Stimulated activated CD4-positive, alpha-beta T cell treated with anti-CD3 and anti-CD28 coated beads, Interleukin-2, amount 100 ng/mL, for 48 hours (primary cell): Measurements from ENCODE around the gene FAM186B.

Experiments used
- DNase-seq, 2 donors: peaks; one replicate each; pipeline ENCODE4 v3.0.0-alpha.2; 2020

FAM186B gene

GRCh38 chr12:49604856-49605255 lies 583 bp downstream of the FAM186B start:
- no peak for DNase-seq

GRCh38 chr12:49603721-49604120 lies 1.7 kb downstream of the FAM186B start:
- DNase-seq: no peak

GRCh38 chr12:49599961-49600360 lies 5.5 kb downstream of the FAM186B start:
- DNase-seq: no peak

- DNase-seq: no peak
These were observed 6.9 kb downstream of the FAM186B start for GRCh38 chr12:49598527-49598926.

- no peak for DNase-seq
These were observed 16.5 kb downstream of the FAM186B start for GRCh38 chr12:49588721-49589516.

- DNase-seq: no peak
These were observed 17.2 kb downstream of the FAM186B start for GRCh38 chr12:49588281-49588680.

GRCh38 chr12:49587174-49587908 lies 18.1 kb downstream of the FAM186B start:
- DNase-seq: no peak

- no peak for DNase-seq
These were observed 19.7 kb downstream of the FAM186B start for GRCh38 chr12:49585477-49586459.

- DNase-seq: no peak
These were observed 20.8 kb downstream of the FAM186B start for GRCh38 chr12:49584591-49584990.

- DNase-seq: no peak
These were observed 21.9 kb downstream of the FAM186B start for GRCh38 chr12:49583366-49584094.

- DNase-seq: no peak
These were observed 22.6 kb downstream of the FAM186B start for GRCh38 chr12:49582850-49583249.

- no peak for DNase-seq
These were observed 23.2 kb downstream of the FAM186B start for GRCh38 chr12:49582201-49582600.

GRCh38 chr12:49580572-49581535 lies 24.6 kb downstream of the FAM186B start:
- peak; percentile 44 to 51 for DNase-seq

- no peak for DNase-seq
These were observed 26.8 kb downstream of the FAM186B start for GRCh38 chr12:49578471-49579112.

GRCh38 chr12:49577589-49578315 lies 27.7 kb downstream of the FAM186B start:
- no peak for DNase-seq

- DNase-seq: no peak
These were observed 36.8 kb downstream of the FAM186B start for GRCh38 chr12:49568442-49569162.

- DNase-seq: peak; percentile 83 to 84
These were observed 37.6 kb downstream of the FAM186B start, which contains the start of gene MCRS1 for GRCh38 chr12:49567611-49568441. Gene MCRS1, minus strand, starts transcription at chr12:49568142. Its CDS starts 1,411 bp downstream, at chr12:49566731.

- DNase-seq: no peak
These were observed 38.2 kb downstream of the FAM186B start for GRCh38 chr12:49567302-49567610.
